Smooth muscle cell of the brain vasculature (primary cell): Measurements from ENCODE around the gene SLC31A1.
A peak's percentile ranks its signal among the peaks of the same experiment; 100 is the strongest.
"Not testable (repeated sequence)": the region's sequence is repeated elsewhere in the genome, so short reads cannot be mapped to it uniquely, and the experiment has no call there.

Experiments used
- DNase-seq: peaks from one replicate; pipeline ENCODE4 v3.0.0-alpha.2; 2012; ENCODE audit warnings: low read depth, low spot score

Gene SLC31A1

DNA sequence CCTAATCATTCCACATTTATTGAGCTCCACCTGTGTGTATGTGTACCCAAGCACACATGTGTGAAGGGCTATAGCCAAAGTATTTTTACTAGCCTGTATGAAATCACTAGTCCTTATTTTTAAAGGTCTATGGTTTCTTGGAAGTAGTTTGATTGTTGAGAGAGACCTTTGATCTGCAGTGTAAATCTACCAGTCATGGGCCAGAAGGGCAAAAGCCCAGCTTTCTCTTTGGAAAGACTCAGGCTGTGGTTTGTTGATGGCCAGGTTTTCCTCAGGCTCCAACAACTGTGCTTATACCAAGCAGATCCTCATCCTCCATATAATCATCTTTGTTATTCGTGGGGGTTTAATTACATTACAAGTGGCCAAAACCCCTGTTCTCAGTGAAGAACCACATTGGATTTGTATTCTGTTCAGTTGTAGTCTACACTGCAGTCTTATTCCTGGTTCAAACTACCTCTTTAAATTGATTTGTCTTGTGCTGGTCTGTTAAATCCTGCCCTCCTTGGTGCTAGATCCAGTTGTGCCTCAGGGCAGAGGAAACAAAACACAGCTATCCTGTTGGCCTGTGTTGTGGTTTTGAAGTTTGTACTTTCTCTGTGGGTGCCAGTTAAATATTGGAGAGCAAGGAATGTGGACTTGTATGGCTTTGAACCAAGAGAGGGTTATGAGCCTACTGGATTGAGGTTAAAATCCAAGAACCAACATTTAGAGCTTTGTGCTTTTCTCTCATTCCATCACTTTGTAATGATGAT, 40.8 kb downstream of the SLC31A1 start:
- no peak for DNase-seq

GRCh38 chr9:113266174-113266573, 44.8 kb downstream of the SLC31A1 start:
- no peak for DNase-seq

- DNase-seq, result no peak
Observed at GRCh38 chr9:113267911-113268566, 46.7 kb downstream of the SLC31A1 start.

GRCh38 chr9:113269355-113269754, 48.0 kb downstream of the SLC31A1 start:
- DNase-seq, result no peak

- no peak for DNase-seq
Observed at GRCh38 chr9:113269871-113270270, 48.5 kb downstream of the SLC31A1 start.

DNA sequence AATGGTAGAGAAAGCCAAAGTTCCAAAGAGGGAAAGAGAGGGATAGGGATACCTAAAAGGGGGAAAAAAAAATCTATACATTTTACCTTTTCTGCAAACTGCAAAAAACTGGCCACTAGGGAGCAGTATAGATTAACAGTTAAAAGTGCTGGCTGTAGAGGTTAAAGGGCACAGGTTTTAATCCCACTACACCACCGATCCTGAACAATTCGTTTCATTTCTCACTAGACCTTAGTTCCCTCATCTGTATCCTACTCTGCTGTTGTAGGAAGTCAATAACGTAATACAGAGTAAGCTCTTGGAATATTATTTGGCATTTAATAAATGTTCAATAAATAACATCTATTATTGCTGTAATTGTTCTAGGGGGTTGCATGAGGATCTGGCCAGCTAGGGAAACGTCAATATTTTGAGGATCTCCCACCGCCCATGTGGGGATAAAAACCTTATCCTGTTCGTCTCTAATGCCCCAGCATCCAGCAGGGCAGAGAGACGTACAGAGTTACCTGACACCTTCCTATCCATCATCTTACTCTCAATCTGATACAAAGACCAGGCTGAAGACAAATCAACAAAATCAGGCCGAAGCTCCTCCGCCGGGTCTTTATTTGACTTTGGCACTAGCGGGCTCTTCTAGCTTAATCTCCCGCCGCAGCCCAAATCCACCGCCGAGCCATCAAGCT, 53.3 kb downstream of the SLC31A1 start:
- DNase-seq, result no peak

DNA sequence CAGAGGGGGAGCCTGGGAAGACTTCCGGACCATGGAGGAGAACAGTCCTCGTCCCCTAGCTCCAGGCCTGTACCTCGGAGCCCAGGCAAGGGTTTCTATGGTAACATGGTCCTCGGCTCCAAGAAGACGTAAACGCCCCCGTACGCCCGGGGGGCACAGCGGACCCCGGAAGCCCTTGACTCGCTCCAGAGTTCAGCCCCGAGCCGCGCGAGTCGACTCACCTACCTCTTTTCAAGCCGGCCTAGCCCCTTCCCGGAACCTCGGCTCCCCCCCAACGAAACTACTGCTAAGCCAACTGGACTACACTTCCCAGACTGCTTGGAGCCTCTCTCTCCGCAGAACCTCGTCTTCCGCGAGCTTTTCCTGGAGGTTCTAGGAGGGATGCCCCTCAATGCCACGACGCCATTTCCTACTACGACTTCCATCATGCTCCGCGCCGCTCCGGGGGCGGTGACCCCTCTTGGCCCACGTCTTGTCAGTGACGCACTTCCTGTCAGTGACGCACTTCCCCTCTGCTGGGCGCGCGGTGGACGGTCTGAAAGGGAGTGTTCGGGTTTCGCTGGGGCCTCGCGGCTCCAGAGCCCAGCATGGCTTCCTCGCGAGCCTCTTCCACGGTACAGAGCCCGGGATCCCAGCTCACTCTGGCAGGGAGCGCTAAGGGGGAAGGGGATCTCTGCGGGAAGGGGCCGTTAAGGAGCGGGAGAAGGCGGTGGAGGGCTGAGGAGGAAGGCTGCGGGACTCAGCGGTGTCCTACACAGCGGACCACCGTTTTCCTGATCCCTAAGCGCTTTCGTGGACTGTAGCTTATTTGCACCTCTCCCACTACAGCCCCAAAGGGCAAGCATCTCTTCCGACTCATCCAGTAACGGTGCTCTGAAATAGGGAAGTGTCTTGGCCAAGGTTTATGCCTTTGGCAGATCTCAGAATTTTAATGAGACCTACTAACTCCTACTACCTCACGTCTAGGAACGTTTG, 54.1 kb downstream of the SLC31A1 start, which contains the start of the genes CDC26 and PRPF4:
Gene CDC26, minus strand, starts transcription at position 416 of the 975 bp plus-strand sequence. CDS start 3,065 bp downstream, outside the sequence.
Gene PRPF4, plus strand, starts transcription at position 502 of the 975 bp plus-strand sequence. Its CDS starts 86 bp downstream, at position 588.
- DNase-seq, result peak; percentile 98

- DNase-seq, result no peak
Observed at GRCh38 chr9:113278840-113279239, 57.5 kb downstream of the SLC31A1 start.

- no peak for DNase-seq
Observed at GRCh38 chr9:113281356-113281755, 60.0 kb downstream of the SLC31A1 start.

GRCh38 chr9:113289091-113289490, 67.7 kb downstream of the SLC31A1 start:
- DNase-seq, result no peak

- no peak for DNase-seq
Observed at GRCh38 chr9:113290052-113290607, 68.8 kb downstream of the SLC31A1 start.

DNA sequence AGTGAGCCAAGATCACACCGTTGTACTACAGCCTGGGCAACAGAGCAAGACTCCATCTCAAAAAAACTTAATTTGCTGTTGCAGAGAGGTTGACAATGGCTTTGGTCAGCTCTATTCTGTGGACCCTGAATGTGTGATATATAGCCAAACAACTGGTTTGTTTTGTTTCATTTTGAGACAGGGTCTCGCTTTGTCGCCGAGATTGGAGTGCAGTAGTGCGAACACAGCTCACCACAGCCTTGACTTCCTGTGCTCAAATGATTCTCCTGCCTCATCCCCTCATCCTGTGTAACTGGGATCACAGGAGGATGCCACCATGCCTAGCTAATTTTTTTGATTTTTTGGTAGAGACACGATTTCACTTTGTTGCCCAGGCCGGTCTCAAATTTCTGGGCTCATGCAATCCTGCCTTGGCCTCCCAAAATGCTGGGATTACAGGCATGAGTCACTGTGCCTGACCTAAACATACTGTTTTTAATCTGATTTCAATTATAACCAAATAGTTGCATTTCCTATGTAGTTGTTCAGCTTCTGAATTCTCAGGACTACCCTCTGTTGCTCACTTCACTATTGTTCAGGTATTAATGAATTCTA, 72.0 kb downstream of the SLC31A1 start:
- no peak for DNase-seq

GRCh38 chr9:113296247-113296646, 74.9 kb downstream of the SLC31A1 start:
- DNase-seq, result not testable (repeated sequence)

DNA sequence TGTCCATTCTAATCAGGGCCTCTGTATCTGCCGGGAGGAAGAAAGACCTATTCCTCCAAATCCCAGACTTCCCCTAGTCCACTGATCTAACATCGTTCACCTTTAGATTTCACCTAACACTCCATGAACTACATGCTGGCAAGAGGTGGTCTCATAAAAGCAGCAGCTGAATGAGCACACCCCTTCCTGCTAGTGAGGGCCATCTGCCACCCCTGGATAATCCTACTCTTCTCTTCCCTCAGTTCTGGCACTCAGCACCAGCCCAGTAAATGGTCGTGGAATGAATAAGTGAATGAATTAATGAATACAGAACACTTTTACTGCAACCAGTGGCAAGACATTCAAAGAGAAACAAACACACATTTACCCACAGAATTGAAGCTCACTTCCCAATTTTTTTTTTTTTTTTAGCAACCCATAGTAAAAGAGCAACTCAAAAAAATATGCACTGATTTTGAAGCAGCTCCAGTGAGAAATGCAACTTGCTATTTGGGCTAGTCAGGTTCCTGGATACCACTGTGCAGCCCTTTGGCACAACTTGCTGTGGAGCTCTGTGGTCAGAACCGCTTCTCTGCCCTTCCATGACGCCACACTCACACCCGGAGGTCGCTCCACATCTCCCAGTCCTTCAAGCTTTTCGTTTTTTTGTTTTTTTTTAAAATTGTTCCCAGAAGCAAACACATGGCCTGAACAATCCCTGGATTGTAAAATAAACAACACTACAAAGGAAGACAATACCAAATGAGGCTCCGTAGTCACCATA, 75.6 kb downstream of the SLC31A1 start:
- DNase-seq, result peak; percentile 10

- no peak for DNase-seq
Observed at GRCh38 chr9:113298311-113298710, 77.0 kb downstream of the SLC31A1 start.

GRCh38 chr9:113298924-113299770, 77.8 kb downstream of the SLC31A1 start:
- no peak for DNase-seq

GRCh38 chr9:113299800-113300292, 78.5 kb downstream of the SLC31A1 start:
- DNase-seq, result no peak

- DNase-seq, result no peak
Observed at GRCh38 chr9:113301548-113301947, 80.2 kb downstream of the SLC31A1 start.
